GM10847 (cell line): ENCODE measurements around the gene AKR7A2.
"Not testable (repeated sequence)": the region's sequence is repeated elsewhere in the genome, so short reads cannot be mapped to it uniquely, and the experiment has no call there.

ENCODE experiments used
- POLR2A ChIP-seq: IDR thresholded peaks from 2 replicates; pipeline ENCODE4 v1.6.1; 2011; ENCODE audit not compliant: insufficient read length; ENCODE audit errors: extremely low read depth

The AKR7A2 gene

GRCh38 chr1:19305880-19306279 lies 6.1 kb downstream of the AKR7A2 start:
- no peak for TF ChIP-seq POLR2A

- TF ChIP-seq POLR2A, result no peak
These were observed 11.7 kb downstream of the AKR7A2 start for GRCh38 chr1:19300211-19300610.

- no peak for TF ChIP-seq POLR2A
These were observed 17.3 kb downstream of the AKR7A2 start for GRCh38 chr1:19294638-19295037.

GRCh38 chr1:19289244-19289643 lies 22.7 kb downstream of the AKR7A2 start:
- no peak for TF ChIP-seq POLR2A

GRCh38 chr1:19288324-19289241 lies 23.4 kb downstream of the AKR7A2 start, which contains the start of gene AKR7A3:
Gene AKR7A3, minus strand, starts transcription at chr1:19288770. Its CDS starts 61 bp downstream, at chr1:19288709.
- not testable (repeated sequence) for TF ChIP-seq POLR2A

GRCh38 chr1:19287436-19288185 lies 24.3 kb downstream of the AKR7A2 start:
- no peak for TF ChIP-seq POLR2A

GRCh38 chr1:19284881-19285280 lies 27.1 kb downstream of the AKR7A2 start:
- no peak for TF ChIP-seq POLR2A

GRCh38 chr1:19283891-19284290 lies 28.1 kb downstream of the AKR7A2 start:
- no peak for TF ChIP-seq POLR2A

- no peak for TF ChIP-seq POLR2A
These were observed 37.3 kb downstream of the AKR7A2 start for GRCh38 chr1:19274636-19275035.

- no peak for TF ChIP-seq POLR2A
These were observed 38.7 kb downstream of the AKR7A2 start for GRCh38 chr1:19273106-19273843.

- TF ChIP-seq POLR2A, result no peak
These were observed 39.9 kb downstream of the AKR7A2 start for GRCh38 chr1:19272064-19272463.

- TF ChIP-seq POLR2A, result no peak
These were observed 43.5 kb downstream of the AKR7A2 start for GRCh38 chr1:19268445-19268844.

- no peak for TF ChIP-seq POLR2A
These were observed 49.2 kb downstream of the AKR7A2 start for GRCh38 chr1:19262744-19263143.

- TF ChIP-seq POLR2A, result no peak
These were observed 49.9 kb downstream of the AKR7A2 start for GRCh38 chr1:19262047-19262446.
